Peyer's patch (tissue), 4 donors: ENCODE data around the gene LCA5. TPM values are rescaled to one million over a fixed set of nuclear protein-coding genes. Genes with fewer than 3 reads are reported as not detected.

Source experiments
- DNase-seq, 3 donors: peaks; one replicate each; pipeline ENCODE4 v3.0.0-alpha.2; 2017 to 2019
- H3K27ac ChIP-seq, 4 donors: fragments of 200-600 bp; sonication (generic); one replicate each; pipeline ENCODE4 v1.5.1; 2016 to 2019
- H3K27me3 ChIP-seq, 2 donors: fragments of 200-600 bp; sonication (generic); one replicate each; pipeline ENCODE4 v1.5.1; 2019
- H3K36me3 ChIP-seq, 3 donors: fragments of 200-600 bp; sonication (generic); one replicate each; pipeline ENCODE4 v1.5.1; 2016 to 2019
- H3K4me1 ChIP-seq, 4 donors: fragments of 200-600 bp; sonication (generic); one replicate each; pipeline ENCODE4 v1.5.1; 2016 to 2019
- H3K4me3 ChIP-seq, 4 donors: fragments of 200-600 bp; sonication (generic); 1 replicate in 3 of 4; 2 replicates in 1 of 4; pipeline ENCODE4 v1.5.1; 2016 to 2019; ENCODE audit warnings: mild to moderate bottlenecking in 1 of 4
- H3K9me3 ChIP-seq, 4 donors: fragments of 200-600 bp; sonication (generic); one replicate each; pipeline ENCODE4 v1.5.1; 2016 to 2019; ENCODE audit warnings: mild to moderate bottlenecking in 1 of 4
- CTCF ChIP-seq, 6 experiments: fragments of 450-650 bp in 4 of 6; fragments of 200-600 bp in 2 of 6; sonication (generic) in 1 of 6; IDR thresholded peaks; one replicate each; pipeline ENCODE4 v1.5.1; 2017 to 2019; ENCODE audit warnings: antibody characterized with exemption in 6 of 6, mild to moderate bottlenecking in 3 of 6, moderate library complexity in 1 of 6
- POLR2A ChIP-seq, 2 donors: fragments of 450-650 bp; IDR thresholded peaks; one replicate each; pipeline ENCODE4 v1.5.1; 2017; ENCODE audit warnings: antibody characterized with exemption in 2 of 2, mild to moderate bottlenecking in 2 of 2, moderate library complexity in 2 of 2
- total RNA-seq, 4 donors: library from RNA; depleted of rRNA; stranded (reverse); fragments of >200 nt; gene quantifications; one replicate each; pipeline ENCODE4 v1.1.0, GENCODE V29; 2016

Gene LCA5
- total RNA-seq, 4 donors from 2014 or later, result 0.88 to 5.0 (median 2.0) TPM

- no peak for DNase-seq
- H3K4me3 ChIP-seq, result no peak overlapping the region
- H3K27ac ChIP-seq, result no peak overlapping the region
- H3K9me3 ChIP-seq, result no peaks in the 10 kb centered on the region
- no peaks in the 10 kb centered on the region for H3K27me3 ChIP-seq
- no peaks in the 10 kb centered on the region for H3K4me1 ChIP-seq
- TF ChIP-seq POLR2A (IDR thresholded peaks at IDR 0.05) (no peak), CTCF (IDR thresholded peaks at IDR 0.05) (no peak)
- no peaks in the 10 kb centered on the region for H3K36me3 ChIP-seq
Measured at GRCh38 chr6:79557673-79558467, 20.6 kb upstream of the LCA5 start.

DNA sequence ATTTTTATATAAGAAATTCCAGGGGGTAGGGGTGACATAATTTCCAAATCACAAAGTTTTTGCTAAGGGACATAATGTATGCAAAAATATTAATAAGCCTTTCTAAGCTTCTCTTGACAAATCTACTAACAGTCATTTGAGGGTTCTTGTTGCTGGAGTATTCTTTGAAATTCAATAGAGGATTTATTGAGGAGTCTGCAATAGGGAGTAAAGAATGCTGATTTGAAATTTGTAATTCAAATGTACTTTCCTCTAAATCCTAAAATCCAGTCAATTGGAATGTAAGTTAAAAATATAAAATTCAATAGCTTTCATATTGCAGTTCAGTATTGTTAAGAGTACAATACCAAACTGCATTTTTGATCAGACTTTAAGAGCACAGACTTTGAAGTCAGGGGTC lies 17.1 kb upstream of the LCA5 start:
- TF ChIP-seq POLR2A (IDR thresholded peaks at IDR 0.05) (no peak), CTCF (IDR thresholded peaks at IDR 0.05) (no peak)
- H3K36me3 ChIP-seq, result no peaks in the 10 kb centered on the region
- H3K4me1 ChIP-seq, result no peaks in the 10 kb centered on the region
- DNase-seq, result no peak
- H3K9me3 ChIP-seq, result no peaks in the 10 kb centered on the region
- no peak overlapping the region for H3K4me3 ChIP-seq
- no peak overlapping the region for H3K27ac ChIP-seq
- no peaks in the 10 kb centered on the region for H3K27me3 ChIP-seq

DNA sequence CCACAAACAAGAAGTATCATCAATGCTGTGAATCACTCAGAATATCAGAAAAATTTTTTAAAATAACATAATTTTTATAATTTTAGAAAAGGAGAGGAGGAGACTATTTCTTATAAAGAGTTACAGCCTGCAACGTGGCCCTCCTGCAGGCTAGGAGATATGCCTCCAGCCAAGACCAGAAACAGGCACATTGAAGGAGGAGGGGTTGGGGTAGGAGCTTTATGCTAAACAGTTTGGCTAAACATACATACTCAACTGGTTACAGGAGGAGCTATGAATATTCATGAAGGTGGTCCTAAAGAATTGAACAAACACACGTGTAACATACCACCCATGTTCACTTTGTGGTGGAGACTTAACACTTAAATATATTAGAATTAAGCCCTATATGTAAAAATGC lies 14.2 kb upstream of the LCA5 start:
- H3K27ac ChIP-seq, result no peak overlapping the region
- H3K27me3 ChIP-seq, result no peaks in the 10 kb centered on the region
- H3K9me3 ChIP-seq, result no peaks in the 10 kb centered on the region
- TF ChIP-seq POLR2A (IDR thresholded peaks at IDR 0.05), result no peak
- TF ChIP-seq CTCF (IDR thresholded peaks at IDR 0.05), result no peak
- no peak for DNase-seq
- no peak overlapping the region for H3K4me3 ChIP-seq
- H3K4me1 ChIP-seq, result no peaks in the 10 kb centered on the region
- H3K36me3 ChIP-seq, result no peaks in the 10 kb centered on the region

DNA sequence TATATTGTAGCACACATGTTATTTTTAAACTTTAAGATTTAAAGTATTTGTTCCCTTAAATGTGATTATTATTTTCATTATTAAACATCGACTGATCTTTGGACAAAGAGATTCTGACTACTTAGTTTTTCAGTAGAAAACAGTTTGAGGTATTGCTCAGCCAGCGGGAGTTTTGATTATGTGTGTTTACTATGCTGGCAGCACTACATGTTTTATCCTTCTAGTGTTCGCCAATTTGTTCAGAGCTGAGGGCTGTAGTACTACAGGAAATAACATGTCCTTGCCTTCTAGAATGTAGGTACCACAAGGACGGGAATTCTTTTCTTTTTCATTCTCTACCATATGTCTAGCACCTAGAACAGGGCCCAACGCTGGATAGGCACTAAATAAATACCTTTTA lies 11.1 kb upstream of the LCA5 start:
- TF ChIP-seq POLR2A (IDR thresholded peaks at IDR 0.05) (no peak), CTCF (IDR thresholded peaks at IDR 0.05) (no peak)
- no peak overlapping the region for H3K4me3 ChIP-seq
- H3K9me3 ChIP-seq, result no peaks in the 10 kb centered on the region
- no peak overlapping the region for H3K27ac ChIP-seq
- H3K4me1 ChIP-seq, result no peaks in the 10 kb centered on the region
- no peaks in the 10 kb centered on the region for H3K27me3 ChIP-seq
- H3K36me3 ChIP-seq, result no peaks in the 10 kb centered on the region
- DNase-seq, result no peak

GRCh38 chr6:79546186-79546585 lies 9.0 kb upstream of the LCA5 start:
- Histone ChIP-seq H3K36me3 (no peaks in the 10 kb centered on the region), H3K27ac (peak overlapping the region in 2 of 4 donors; percentile 40 to 73), H3K9me3 (no peaks in the 10 kb centered on the region), H3K4me3 (no peak overlapping the region), H3K27me3 (no peaks in the 10 kb centered on the region), H3K4me1 (no peaks in the 10 kb centered on the region)
- DNase-seq, result no peak
- no peak for TF ChIP-seq POLR2A (IDR thresholded peaks at IDR 0.05)
- no peak for TF ChIP-seq CTCF (IDR thresholded peaks at IDR 0.05)
